HG03175 (cell line): Measurements from ENCODE around the gene MRPL27.
"Not testable (repeated sequence)": the region's sequence is repeated elsewhere in the genome, so short reads cannot be mapped to it uniquely, and the experiment has no call there.

Source experiments
- ATAC-seq: cut with Tn5 transposase; IDR thresholded peaks from one replicate; pipeline ENCODE4 v1.9.1; 2021; ENCODE audit warnings: mild to moderate bottlenecking, moderate library complexity; ENCODE audit not compliant: unreplicated experiment

MRPL27 gene

GRCh38 chr17:50347117-50347893 lies 25.7 kb downstream of the MRPL27 start:
- ATAC-seq, result no peak

GRCh38 chr17:50346313-50347116 lies 26.5 kb downstream of the MRPL27 start:
- ATAC-seq, result peak; percentile 56

DNA sequence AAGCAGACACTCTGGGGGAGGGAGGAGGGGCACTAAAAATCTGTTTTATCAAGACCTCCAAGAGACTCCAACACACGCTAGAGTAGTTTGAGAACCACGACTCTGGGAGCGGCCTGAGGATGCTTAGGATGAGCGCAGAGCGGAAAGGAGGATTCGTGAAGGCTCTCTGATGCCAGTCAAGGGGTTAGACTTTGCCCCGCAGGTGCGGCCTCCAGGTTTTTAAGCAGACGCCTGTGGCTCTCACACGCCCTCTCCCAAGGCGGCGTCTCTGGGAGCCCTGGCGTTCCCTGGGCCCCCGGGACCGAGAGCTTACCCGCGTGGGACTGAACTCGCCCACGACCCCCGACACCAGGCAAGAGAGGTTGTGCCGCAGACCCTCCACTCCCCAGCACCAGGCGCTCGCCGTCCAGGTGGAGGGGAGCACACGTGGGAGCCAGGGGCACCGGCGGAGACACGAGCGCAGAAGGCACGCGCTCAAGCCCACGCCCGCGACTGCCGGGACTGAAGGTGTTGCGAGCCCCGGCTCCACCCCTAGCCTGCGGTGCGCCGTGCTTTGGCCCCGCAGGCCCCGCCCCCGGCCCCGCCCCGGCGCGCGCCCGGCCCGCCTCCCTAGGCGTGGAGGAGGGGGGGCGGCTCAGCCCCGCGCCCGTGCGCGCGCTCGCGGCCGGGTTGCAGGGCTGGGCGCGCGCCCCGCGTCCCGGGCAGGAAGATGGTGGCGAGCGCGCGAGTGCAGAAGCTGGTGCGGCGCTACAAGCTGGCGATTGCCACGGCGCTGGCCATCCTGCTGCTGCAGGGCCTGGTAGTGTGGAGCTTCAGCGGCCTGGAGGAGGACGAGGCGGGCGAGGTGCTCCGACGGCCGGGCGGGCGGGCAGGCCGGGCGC lies 27.3 kb downstream of the MRPL27 start, which contains the start of gene XYLT2:
TSS of gene XYLT2 (plus strand) at position 695 of the 881 bp plus-strand sequence. CDS start at position 710, 15 bp downstream.
- peak; percentile 78 for ATAC-seq

GRCh38 chr17:50344731-50345365 lies 28.1 kb downstream of the MRPL27 start:
- no peak for ATAC-seq

GRCh38 chr17:50339381-50339780 lies 33.6 kb downstream of the MRPL27 start:
- no peak for ATAC-seq

- no peak for ATAC-seq
Measured at GRCh38 chr17:50338645-50339044, 34.3 kb downstream of the MRPL27 start.

DNA sequence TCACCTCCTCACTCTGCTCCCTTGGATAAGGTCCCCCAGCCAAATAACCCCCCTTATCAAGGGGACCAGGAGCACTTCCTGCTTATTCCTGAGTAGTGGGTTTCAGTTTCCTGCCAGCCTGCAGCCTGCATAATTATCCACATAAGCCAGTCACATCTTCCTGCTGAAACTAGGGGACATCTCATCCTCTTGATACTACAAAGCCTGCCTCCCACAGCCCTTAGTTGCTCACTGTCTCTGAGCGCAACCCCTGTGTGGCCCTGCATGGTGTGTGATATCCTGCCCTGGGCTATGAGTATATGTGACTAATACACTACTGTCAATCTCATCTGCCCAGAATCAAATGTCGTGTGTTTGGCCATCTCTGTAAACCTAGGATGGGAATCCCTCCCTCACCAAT lies 35.0 kb downstream of the MRPL27 start:
- ATAC-seq, result no peak

- ATAC-seq, result not testable (repeated sequence)
Measured at GRCh38 chr17:50333291-50334057, 39.5 kb downstream of the MRPL27 start.

GRCh38 chr17:50332196-50332595 lies 40.8 kb downstream of the MRPL27 start:
- no peak for ATAC-seq

GRCh38 chr17:50331085-50331791 lies 41.7 kb downstream of the MRPL27 start:
- ATAC-seq, result no peak

- ATAC-seq, result no peak
Measured at GRCh38 chr17:50330151-50330775, 42.7 kb downstream of the MRPL27 start.

DNA sequence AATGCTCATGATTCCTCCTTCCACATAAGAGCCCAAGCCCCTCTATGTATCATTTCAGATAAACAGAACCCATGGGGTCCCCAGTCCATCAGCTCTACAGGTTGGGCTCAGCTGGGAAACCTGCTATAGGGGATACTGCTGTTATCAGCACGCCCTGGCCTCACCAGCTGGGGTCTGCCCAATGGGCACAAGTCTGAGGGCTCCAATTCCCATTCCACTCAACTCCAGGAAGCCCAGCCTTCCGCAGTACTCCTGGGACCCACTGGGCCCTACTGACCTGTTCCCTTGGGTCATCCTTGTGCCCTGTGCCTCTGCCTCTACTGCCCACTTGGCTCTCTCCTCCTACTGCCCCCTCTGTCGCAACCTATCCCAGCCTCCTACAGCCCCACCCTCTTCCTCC lies 43.3 kb downstream of the MRPL27 start:
- ATAC-seq, result no peak

- ATAC-seq, result no peak
Measured at GRCh38 chr17:50328363-50329325, 44.3 kb downstream of the MRPL27 start.

DNA sequence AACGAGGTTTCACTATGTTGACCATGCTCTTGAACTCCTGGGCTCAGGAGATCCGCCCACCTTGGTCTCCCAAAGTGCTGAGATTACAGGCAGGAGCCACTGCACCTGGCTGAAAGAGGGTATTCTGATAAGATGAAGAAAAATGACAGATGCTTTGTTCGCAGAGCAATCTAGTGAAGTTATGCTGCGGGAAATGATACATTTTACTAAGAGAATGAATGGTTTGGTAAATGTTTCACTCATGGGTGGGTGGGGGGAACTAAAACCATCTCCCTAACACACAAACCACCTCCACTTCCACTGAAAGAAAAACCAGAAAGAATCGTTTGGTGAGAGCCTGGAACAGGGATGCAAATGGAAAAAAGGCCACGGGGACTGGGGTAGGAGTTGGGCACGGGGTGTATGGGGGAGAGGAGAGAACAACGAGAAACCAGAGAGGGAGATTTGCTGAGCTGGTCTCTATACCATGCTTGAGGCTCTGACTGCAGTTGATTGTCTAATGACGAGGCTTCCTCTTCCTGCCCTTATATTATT lies 46.1 kb downstream of the MRPL27 start:
- ATAC-seq, result no peak

- no peak for ATAC-seq
Measured at GRCh38 chr17:50325906-50326305, 47.1 kb downstream of the MRPL27 start.

GRCh38 chr17:50323060-50323459 lies 49.9 kb downstream of the MRPL27 start:
- ATAC-seq, result no peak

- no peak for ATAC-seq
Measured at GRCh38 chr17:50322271-50322670, 50.7 kb downstream of the MRPL27 start.
